HepG2 (cell line): ENCODE results near the gene RNFT2. TPM values are rescaled to one million over a fixed set of nuclear protein-coding genes. Genes with fewer than 3 reads are reported as not detected.

Experiments used
- CC2D1A ChIP-seq: sonication (generic); formaldehyde crosslinking; IDR thresholded peaks from 2 replicates; pipeline ENCODE4 v1.8.1; 2023; ENCODE audit warnings: mild to moderate bottlenecking, missing genetic modification reagents
- HDAC1 ChIP-seq: sonication (generic); formaldehyde crosslinking; IDR thresholded peaks from 2 replicates; pipeline ENCODE4 v1.5.1; 2020; ENCODE audit warnings: mild to moderate bottlenecking, missing genetic modification reagents
- PRMT3 ChIP-seq: sonication (generic); formaldehyde crosslinking; IDR thresholded peaks from 2 replicates; pipeline ENCODE4 v1.8.1; 2022; ENCODE audit warnings: low read depth, mild to moderate bottlenecking, moderate library complexity, missing genetic modification reagents, borderline replicate concordance
- RFX5 ChIP-seq: IDR thresholded peaks from 2 replicates; pipeline ENCODE4 v1.6.1; 2011; ENCODE audit warnings: low read depth, low read length, improper control_type of control experiment
- RORA ChIP-seq: sonication (generic); formaldehyde crosslinking; IDR thresholded peaks from 2 replicates; pipeline ENCODE4 v1.5.0; 2020; ENCODE audit warnings: mild to moderate bottlenecking, missing genetic modification reagents, moderate library complexity
- SOX5 ChIP-seq: IDR thresholded peaks from 2 replicates; pipeline ENCODE4 v1.6.1; 2016; ENCODE audit warnings: borderline replicate concordance
- SRSF1 ChIP-seq: fragments of 200-400 bp; formaldehyde crosslinking; optimal IDR thresholded peaks from 2 replicates; pipeline ENCODE3; 2017; ENCODE audit warnings: mild to moderate bottlenecking, low read depth, low read length, moderate library complexity
- ZBTB46 ChIP-seq: sonication (generic); formaldehyde crosslinking; IDR thresholded peaks from 2 replicates; pipeline ENCODE4 v1.4.0; 2020; ENCODE audit warnings: mild to moderate bottlenecking, missing genetic modification reagents, borderline replicate concordance
- ZFP36L2 ChIP-seq: sonication (generic); formaldehyde crosslinking; IDR thresholded peaks from 2 replicates; pipeline ENCODE4 v1.4.0; 2020; ENCODE audit warnings: missing genetic modification reagents
- ZNF264 ChIP-seq: sonication (generic); formaldehyde crosslinking; IDR thresholded peaks from 2 replicates; pipeline ENCODE4 v1.4.0; 2020; ENCODE audit warnings: missing genetic modification reagents
- ZNF414 ChIP-seq: sonication (generic); formaldehyde crosslinking; IDR thresholded peaks from 2 replicates; pipeline ENCODE4 v1.5.0; 2020; ENCODE audit warnings: missing genetic modification reagents
- ZNF513 ChIP-seq: sonication (generic); formaldehyde crosslinking; conservative IDR thresholded peaks from 2 replicates; pipeline ENCODE4 v1.5.0; 2020; ENCODE audit warnings: missing genetic modification reagents
- ZNF549 ChIP-seq: sonication (generic); formaldehyde crosslinking; IDR thresholded peaks from 2 replicates; pipeline ENCODE4 v1.5.0; 2020; ENCODE audit warnings: missing genetic modification reagents
- ZNF550 ChIP-seq: sonication (generic); formaldehyde crosslinking; IDR thresholded peaks from 2 replicates; pipeline ENCODE4 v1.4.0; 2020; ENCODE audit warnings: mild to moderate bottlenecking, missing genetic modification reagents, borderline replicate concordance
- ZNF687 ChIP-seq: sonication (generic); formaldehyde crosslinking; IDR thresholded peaks from 2 replicates; pipeline ENCODE4 v1.5.1; 2020; ENCODE audit warnings: mild to moderate bottlenecking, missing genetic modification reagents, moderate library complexity
- ZNF704 ChIP-seq: sonication (generic); formaldehyde crosslinking; IDR thresholded peaks from 2 replicates; pipeline ENCODE4 v1.8.1; 2023; ENCODE audit warnings: mild to moderate bottlenecking, inconsistent platforms, moderate library complexity, missing genetic modification reagents, borderline replicate concordance
- polyA plus RNA-seq, 8 experiments: library from polyadenylated mRNA; depleted of rRNA in 3 of 8; stranded (reverse) in 7 of 8; unstranded in 1 of 8; fragments of >200 nt; fragmentation: Illumina TruSeq in 4 of 8; extraction: Trizol in 4 of 8; gene quantifications; 2 replicates each; pipeline versions ENCODE4 v1.2.1 to v1.2.3, GENCODE V29; 2011 to 2016; ENCODE audit warnings: low read depth in 4 of 8, missing spikeins in 1 of 8, mixed read lengths in 1 of 8; ENCODE audit not compliant: insufficient read depth in 1 of 8
- total RNA-seq, 5 experiments: library from RNA; depleted of rRNA; stranded (reverse); fragments of >200 nt; fragmentation: Illumina TruSeq; extraction: Trizol; gene quantifications; 2 replicates each; pipeline ENCODE4 v1.2.3, GENCODE V29; 2016; ENCODE audit warnings: low read depth in 1 of 5

RNFT2 gene
- total and polyA plus RNA-seq, 2 of the 13 experiments (the other 11 are each of a cell fraction or from before 2014, with no cell fraction given), result 3.3 to 8.3 TPM

- TF ChIP-seq ZNF513 (CRISPR knock-in tag), result no peak
- no peak for TF ChIP-seq SRSF1
- no peak for TF ChIP-seq ZNF550 (CRISPR knock-in tag)
- peak; percentile 90 for TF ChIP-seq ZNF687 (CRISPR knock-in tag)
- no peak for TF ChIP-seq ZBTB46 (CRISPR knock-in tag)
- TF ChIP-seq SOX5, result peak; percentile 61; the same call in 1 of the 2 replicates
- peak; percentile 63 for TF ChIP-seq RFX5
- no peak; the same call in 1 of the 2 replicates for TF ChIP-seq ZNF704
- no peak for TF ChIP-seq ZNF549 (CRISPR knock-in tag)
- peak; percentile 91; the same call in 1 of the 2 replicates for TF ChIP-seq HDAC1
- no peak for TF ChIP-seq RORA (CRISPR knock-in tag)
- no peak for TF ChIP-seq ZNF264 (CRISPR knock-in tag)
- no peak for TF ChIP-seq ZFP36L2 (CRISPR knock-in tag)
- no peak for TF ChIP-seq PRMT3 (CRISPR knock-in tag)
- no peak for TF ChIP-seq CC2D1A (CRISPR knock-in tag)
- TF ChIP-seq ZNF414, result no peak
These were observed at the start of gene RNFT2, which contains the start of gene SPRING1 (continued) for GRCh38 chr12:116737774-116738657.
